HG02938 (cell line): ENCODE measurements around the gene ANKMY1.

Experiments used
- ATAC-seq: cut with Tn5 transposase; IDR thresholded peaks from one replicate; pipeline ENCODE4 v1.9.1; 2021; ENCODE audit warnings: mild to moderate bottlenecking, moderate library complexity; ENCODE audit not compliant: unreplicated experiment

Gene ANKMY1

GRCh38 chr2:240579771-240580614 is 22.2 kb upstream of the ANKMY1 start:
- no peak for ATAC-seq

DNA sequence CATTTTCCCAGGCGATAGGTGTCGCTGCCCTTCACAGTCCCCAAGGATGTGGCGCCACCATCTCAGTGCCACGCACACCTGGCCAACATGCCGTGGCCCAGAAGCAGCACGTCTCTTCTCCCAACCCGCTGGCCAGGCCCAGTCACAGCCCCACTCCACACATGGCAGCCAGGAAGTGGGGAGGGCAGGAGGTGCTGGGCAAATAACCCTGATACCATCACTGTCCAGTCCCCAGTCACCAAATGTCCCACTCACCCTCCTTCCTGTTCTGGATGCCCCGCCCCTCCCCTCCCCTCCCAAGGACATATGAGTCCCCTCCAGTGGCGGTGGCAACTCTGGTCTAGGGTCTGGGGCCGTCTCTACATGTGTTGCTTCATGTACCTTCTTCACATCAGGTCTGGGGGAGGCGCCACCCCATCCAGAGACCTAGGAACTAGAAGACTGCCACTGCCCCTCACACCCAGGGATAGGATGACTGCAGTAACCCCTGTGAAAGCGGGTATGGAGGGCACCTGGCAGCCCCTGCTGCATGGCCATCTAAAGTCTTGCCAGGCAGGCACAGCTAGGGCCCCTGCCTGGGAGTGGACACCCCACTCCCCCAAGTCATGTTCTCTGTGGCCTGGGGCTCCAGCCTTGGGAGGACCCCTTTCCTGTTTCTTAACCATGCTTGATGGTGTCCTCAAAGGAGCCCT is 21.4 kb upstream of the ANKMY1 start:
- no peak for ATAC-seq

- ATAC-seq: no peak
Measured at GRCh38 chr2:240578488-240578887, 20.7 kb upstream of the ANKMY1 start.

DNA sequence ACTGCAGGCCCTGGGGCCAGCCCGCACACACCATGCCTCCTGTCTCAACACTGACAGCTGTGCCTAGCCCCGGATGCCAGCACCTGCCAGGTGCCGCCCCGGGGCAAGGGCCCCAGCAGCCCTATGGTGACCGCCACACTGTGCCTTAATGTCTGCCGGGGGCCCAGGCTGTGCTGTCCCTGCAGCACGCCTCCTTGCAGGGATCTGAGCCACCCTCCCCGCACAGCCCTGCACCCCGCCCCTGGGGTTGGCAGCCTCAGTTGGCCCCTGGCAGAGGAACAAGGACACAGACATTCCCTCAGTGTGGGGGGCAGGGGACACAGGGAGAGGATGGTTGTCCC is 20.3 kb upstream of the ANKMY1 start:
- no peak for ATAC-seq

DNA sequence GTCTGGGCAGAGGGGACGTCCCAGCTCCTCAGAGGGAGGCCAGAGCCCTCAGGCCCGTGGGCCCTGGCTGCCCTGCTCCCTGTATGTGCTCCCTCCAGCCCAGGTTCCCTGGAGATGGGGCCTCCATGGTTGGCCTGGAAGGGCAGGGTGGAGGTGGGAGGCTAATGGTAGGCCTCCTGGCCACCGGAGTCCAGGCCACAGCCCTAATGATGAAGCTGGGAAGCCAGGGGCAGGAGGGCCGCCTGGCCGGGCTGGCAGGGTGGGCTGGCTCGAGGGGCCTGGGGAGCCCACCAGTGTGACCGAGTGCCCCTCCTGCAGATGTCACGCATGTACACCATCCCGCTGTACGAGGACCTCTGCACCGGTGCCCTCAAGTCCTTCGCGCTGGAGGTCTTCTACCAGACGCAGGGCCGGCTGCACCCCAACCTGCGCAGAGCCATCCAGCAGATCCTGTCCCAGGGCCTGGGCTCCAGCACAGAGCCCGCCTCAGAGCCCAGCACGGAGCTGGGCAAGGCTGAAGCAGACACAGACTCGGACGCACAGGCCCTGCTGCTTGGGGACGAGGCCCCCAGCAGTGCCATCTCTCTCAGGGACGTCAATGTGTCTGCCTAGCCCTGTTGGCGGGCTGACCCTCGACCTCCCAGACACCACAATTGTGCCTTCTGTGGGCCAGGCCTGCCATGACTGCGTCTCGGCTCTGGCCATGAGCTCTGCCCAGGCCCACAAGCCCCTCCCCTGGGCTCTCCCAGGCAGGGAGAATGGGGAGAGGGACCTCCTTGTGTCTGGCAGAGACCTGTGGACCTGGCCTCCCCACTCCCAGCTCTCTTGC is 19.7 kb upstream of the ANKMY1 start:
- ATAC-seq: no peak

DNA sequence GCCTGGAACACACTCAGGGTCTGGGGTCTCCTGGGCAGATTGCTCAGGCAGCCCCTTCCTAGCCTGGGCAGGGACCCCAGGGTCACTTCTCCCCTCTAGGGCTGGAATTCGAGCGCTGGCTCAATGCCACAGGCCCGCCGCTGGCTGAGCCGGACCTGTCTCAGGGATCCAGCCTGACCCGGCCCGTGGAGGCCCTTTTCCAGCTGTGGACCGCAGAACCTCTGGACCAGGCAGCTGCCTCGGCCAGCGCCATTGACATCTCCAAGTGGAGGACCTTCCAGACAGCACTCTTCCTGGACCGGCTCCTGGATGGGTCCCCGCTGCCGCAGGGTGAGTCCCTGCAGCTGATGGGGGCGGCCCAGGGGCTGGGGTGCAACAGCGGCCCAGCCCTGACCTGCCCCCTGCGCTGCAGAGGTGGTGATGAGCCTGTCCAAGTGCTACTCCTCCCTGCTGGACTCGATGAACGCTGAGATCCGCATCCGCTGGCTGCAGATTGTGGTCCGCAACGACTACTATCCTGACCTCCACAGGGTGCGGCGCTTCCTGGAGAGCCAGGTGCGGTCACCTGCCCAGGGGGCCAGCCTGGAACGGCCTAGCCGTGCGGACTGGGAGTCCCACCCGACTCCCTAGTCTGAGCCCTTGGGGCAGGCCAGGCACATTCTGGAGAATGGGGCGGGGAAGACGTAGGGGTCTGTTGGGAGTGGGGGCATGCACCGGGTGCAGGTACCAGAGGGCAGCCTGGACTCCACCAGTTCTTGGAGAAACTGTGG is 18.8 kb upstream of the ANKMY1 start:
- ATAC-seq: no peak

DNA sequence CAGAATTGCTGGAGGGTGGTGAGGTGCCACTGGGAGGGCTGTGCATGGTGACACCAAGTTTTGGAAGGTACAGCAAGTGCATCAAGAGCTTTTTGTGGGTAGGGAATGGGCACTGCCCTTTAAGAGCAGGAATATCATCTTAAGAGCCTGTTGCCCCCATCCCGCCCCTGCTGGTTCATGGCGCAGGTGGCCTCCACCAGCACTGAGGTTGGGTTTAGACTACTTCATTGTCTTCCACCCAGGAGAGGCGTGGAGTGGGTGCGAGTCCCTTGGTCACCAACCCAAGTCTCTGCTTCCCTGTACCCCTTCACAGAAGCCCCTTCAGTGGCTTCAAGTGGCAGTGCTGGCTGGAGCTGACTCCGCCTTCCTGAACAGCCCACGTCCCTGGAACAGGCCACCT is 18.2 kb upstream of the ANKMY1 start:
- no peak for ATAC-seq

DNA sequence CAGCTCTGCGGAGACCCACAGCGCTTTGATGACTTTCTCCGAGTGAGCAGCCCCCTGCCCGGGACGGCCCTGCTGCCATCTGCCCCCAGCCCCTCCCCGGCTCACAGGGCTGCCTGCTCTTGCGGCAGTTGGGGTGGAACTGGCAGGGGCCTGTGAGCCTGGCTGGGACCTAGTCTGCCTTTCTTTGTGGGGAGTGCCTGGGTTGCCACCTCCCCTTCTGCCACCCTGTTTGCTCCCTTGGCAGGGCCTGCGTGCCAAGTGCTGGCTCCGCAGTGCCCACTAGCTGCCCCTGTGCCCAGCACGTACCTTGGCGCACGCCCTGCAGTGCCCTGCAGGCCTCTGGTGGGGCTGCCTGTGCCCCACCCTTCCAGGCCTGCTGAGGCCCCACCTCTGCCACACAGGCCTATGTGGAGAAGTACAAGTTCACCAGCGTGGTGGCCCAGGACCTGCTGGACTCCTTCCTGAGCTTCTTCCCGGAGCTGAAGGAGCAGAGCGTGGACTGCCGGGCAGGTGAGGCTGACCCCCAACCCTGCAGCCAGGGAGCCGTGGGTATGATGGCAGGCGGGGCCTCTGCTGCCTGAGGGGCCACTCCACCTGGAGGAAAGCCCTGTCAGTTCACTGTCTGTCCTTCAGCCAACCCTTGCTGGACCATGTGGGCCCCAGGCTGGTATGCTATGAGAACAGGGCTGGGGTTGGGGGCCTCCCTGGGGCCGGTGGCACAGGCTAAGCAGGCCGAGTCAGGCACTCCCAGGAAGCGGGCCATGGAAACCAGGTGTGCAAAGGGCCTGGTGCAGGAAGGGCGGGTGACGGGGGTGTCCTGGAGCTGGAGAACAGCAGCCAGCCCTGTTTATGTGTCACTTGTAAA is 17.5 kb upstream of the ANKMY1 start:
- ATAC-seq: no peak

DNA sequence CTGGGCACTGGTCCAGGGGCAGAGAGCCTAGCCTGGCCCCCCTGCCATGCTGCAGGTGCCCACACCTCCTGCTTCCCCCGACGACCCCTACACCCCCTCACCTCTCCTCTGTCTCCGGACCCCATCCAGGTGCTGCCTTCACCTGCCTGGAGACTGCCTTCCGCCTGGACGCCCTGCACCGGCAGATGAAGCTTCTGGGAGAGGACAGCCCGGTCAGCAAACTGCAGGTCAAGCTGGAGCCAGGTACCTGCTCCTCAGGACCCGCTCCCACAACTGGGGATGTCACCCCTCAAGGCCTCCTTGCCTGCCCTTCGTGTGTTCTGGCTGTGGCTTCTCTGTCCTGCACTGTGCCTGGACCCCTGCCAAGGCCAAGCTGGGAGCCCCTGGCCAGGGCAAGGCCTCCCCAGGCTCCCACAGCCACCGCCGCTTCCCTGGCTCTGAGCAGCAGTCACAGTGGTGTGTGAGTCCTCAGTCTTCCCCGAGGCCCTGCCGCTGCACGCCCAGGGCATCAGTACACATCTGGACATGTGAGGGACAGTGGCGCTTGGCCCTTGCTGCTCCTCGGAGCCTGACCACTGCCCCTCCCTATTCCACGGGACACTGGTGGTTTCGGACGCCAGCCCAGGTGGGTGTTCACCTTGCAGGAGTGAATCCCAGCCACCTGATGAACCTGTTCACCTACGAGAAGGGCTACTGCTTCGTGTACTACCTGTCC is 16.8 kb upstream of the ANKMY1 start:
- no peak for ATAC-seq

DNA sequence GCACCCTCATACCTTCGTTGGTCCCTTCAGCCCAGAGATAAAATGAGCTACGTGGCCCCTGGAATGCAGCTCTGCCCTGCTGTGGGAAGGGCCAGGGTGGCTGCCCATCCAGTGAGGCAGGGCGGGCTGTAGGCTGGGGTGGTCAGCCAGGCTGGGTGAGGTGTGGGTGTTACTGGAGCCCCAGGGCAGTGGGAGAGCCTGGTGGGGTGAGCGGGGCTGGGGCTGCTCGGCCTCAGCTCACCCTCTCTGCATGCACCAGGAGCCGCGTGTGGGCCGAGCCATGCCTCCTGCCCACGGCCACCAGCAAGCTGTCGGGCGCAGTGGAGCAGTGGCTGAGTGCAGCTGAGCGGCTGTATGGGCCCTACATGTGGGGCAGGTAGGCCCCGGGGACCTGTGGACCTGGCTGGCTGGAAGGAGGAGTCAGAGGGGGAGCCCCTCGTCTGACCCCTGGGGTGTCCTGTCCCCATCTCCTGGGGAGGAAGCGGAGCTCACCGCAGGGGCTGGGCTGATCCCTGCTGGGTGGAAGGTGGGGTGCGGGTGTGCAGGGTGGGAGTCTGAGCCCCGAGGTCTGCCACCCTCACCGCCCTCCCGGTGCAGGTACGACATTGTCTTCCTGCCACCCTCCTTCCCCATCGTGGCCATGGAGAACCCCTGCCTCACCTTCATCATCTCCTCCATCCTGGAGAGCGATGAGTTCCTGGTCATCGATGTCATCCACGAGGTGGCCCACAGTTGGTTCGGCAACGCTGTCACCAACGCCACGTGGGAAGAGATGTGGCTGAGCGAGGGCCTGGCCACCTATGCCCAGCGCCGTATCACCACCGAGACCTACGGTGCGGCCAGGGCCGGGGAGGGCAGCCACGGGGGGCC is 16.0 kb upstream of the ANKMY1 start:
- ATAC-seq: no peak

GRCh38 chr2:240573071-240573515 is 15.3 kb upstream of the ANKMY1 start:
- ATAC-seq: no peak

DNA sequence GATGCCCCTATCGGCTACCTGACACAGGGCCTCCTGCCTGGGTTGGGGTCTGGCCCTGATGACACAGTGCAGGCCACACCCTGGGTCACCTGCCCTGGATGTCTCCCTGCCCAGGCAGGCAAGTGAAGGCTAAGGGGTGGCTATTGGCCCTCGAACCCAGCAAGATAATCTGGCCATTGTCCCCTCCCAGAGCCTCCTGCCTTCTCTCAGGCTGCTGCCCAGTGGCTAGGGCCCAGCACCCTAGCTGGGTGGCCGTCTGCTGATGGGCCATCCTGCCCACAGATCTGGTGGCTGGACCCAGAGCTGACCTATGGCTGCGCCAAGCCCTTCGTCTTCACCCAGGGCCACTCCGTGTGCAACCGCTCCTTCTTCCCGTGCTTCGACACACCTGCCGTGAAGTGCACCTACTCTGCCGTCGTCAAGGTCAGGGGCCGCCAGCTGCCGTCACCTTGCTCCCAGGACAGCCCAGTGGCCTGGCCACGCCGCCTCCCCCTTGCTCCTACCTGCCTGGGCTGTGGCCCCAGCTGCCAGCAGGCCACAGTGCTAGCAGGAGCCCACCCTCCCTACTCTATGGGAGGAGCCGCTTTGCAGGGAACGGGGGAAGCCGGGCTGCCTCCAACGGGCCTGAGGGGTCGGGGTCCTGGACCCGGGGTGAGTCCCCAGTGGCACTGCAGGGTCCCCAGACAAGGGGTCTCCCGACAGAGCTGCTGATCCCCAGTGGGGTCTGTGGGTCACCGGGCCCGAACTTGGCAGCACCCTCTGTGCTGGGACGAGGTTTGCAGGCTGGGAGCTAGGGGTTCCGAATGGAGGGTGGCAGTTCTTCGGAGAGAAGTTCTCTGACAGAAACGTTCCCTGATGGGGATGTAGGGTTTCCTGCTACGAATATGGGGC is 14.6 kb upstream of the ANKMY1 start:
- ATAC-seq: no peak

DNA sequence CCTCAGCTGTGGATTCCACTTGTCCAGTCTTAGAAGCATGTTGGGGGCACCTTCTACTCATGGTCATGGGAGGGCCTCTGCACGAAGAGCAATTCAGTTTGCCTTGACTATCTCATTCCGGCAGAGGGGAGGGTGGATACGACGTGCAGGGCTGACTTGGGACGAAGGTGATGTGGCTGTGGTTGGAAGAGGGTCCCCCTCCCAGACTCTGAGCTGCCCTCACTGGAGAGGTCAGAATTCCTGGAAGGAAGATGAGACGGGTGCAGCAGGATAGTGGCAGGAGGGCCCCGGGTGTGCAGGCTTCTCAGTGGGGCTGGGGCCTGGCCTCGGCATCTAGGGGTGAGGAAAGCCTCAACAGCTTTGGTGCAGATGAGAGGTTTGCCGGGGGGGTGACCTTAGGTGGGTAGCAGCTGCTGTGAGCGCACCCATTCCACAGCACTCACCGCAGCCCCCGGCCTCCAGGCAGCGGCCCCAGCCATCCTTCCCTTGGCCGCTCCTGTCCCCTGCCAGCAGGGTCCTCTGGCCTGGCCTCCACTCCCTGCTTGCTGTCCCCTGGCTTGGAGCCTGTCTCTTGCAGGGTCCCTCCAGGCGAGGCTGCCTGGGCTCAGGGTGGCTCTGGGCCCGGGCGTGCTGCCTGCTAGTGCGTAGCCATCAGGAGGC is 13.7 kb upstream of the ANKMY1 start:
- no peak for ATAC-seq

GRCh38 chr2:240570531-240571313 is 12.9 kb upstream of the ANKMY1 start:
- no peak for ATAC-seq

- ATAC-seq: no peak
Measured at GRCh38 chr2:240569998-240570530, 12.3 kb upstream of the ANKMY1 start.

DNA sequence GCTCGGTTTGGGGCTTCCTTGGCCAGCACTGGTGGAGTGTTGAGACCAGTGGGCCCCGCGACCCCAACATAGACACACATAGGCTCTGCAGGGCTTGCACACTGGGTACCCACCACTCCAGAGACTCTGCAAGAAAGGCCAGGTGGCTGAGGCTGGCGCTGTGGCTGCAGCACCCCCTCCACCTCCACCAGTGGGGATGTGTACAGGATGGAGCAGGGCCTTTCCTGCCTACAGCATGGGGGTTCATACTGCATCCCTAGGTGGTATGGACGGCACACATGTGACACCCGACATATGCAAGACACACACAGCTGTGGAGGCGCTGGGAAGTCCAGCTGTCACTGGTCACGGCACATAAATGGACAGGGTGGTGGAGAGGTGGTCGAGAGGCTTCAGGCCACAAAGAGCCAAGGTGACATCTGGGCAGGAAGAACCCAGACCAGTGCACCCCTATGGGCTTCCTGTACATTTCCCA is 11.8 kb upstream of the ANKMY1 start:
- ATAC-seq: no peak
